Panc1 (cell line): ENCODE data around the gene NR6A1. TPM values are rescaled to one million over a fixed set of nuclear protein-coding genes. Genes with fewer than 3 reads are reported as not detected.
A peak's percentile ranks its signal among the peaks of the same experiment; 100 is the strongest.

Source experiments
- ATAC-seq: fragments of 200-7000 bp; cut with Tn5 transposase; 2 replicates; pipeline ENCODE4 v1.9.1; 2020; ENCODE audit warnings: mild to moderate bottlenecking, moderate library complexity
- BruUV-seq: library from RNA; stranded (reverse); fragments of 400-500 nt; replicated peaks from 2 replicates; lab custom pipeline; 2021; lab: Mats Ljungman, UMichigan
- CTCF ChIA-PET: fragments of 300-600 bp; sonication (Branson Sonifier 250); formaldehyde crosslinking; loops from one replicate; lab custom pipeline; 2022; ENCODE audit warnings: antibody characterized with exemption; lab: Charles Lee
- POLR2A ChIA-PET: fragments of 300-600 bp; sonication (Branson Sonifier 250); formaldehyde crosslinking; loops from one replicate; lab custom pipeline; 2022; ENCODE audit warnings: antibody characterized with exemption; lab: Charles Lee
- DNase-seq: peaks from one replicate; pipeline ENCODE4 v3.0.0-alpha.2; 2010; ENCODE audit warnings: low read depth, low spot score
- H3K27ac ChIP-seq: 2 replicates; pipeline ENCODE4 v1.5.1; 2011; ENCODE audit warnings: mild to moderate bottlenecking, low read length, inconsistent platforms
- H3K27me3 ChIP-seq: fragments of 200-500 bp; sonication (Bioruptor generic); 2 replicates; pipeline ENCODE4 v1.6.0; 2014; ENCODE audit warnings: low read length, inconsistent platforms; ENCODE audit not compliant: control insufficient read depth, insufficient read depth
- H3K36me3 ChIP-seq: fragments of 200-500 bp; sonication (Bioruptor generic); 2 replicates; pipeline ENCODE4 v1.5.1; 2014; ENCODE audit warnings: inconsistent platforms, mild to moderate bottlenecking, low read length, moderate library complexity; ENCODE audit not compliant: control insufficient read depth, insufficient read depth
- H3K4me1 ChIP-seq: 2 replicates; pipeline ENCODE4 v1.5.1; 2011; ENCODE audit warnings: inconsistent platforms, mild to moderate bottlenecking, low read length, moderate library complexity; ENCODE audit not compliant: control insufficient read depth, insufficient read depth
- H3K4me3 ChIP-seq, 2 experiments: 2 replicates each; pipeline ENCODE4 v1.5.1; 2011 to 2012; ENCODE audit warnings: low read depth in 2 of 2, low read length in 2 of 2, mild to moderate bottlenecking in 2 of 2, inconsistent platforms in 1 of 2, moderate library complexity in 1 of 2
- H3K9me3 ChIP-seq: fragments of 200-500 bp; sonication (Bioruptor generic); 2 replicates; pipeline ENCODE4 v1.5.1; 2014; ENCODE audit warnings: low read depth, mild to moderate bottlenecking, inconsistent platforms, low read length, moderate library complexity; ENCODE audit not compliant: control insufficient read depth, insufficient read depth
- CTCF ChIP-seq: fragments of 450-650 bp; IDR thresholded peaks from 2 replicates; pipeline ENCODE4 v1.5.1; 2017; ENCODE audit warnings: mild to moderate bottlenecking
- POLR2AphosphoS5 ChIP-seq: IDR thresholded peaks from 2 replicates; pipeline ENCODE4 v1.6.1; 2012; ENCODE audit warnings: mild to moderate bottlenecking, low read depth, low read length, moderate library complexity
- REST ChIP-seq, 2 experiments: IDR thresholded peaks; 2 replicates each; pipeline ENCODE4 v1.6.1; 2011 to 2012; ENCODE audit warnings: low read depth in 2 of 2, control low read depth in 1 of 2, low read length in 1 of 2, mild to moderate bottlenecking in 1 of 2, moderate library complexity in 1 of 2; ENCODE audit not compliant: insufficient read depth in 1 of 2
- SIN3A ChIP-seq: IDR thresholded peaks from 2 replicates; pipeline ENCODE4 v1.6.1; 2012; ENCODE audit warnings: low read depth, mild to moderate bottlenecking, low read length, moderate library complexity, borderline replicate concordance; ENCODE audit not compliant: insufficient read depth
- TCF7L2 ChIP-seq: IDR thresholded peaks from 2 replicates; pipeline ENCODE4 v1.6.1; 2011; ENCODE audit warnings: mild to moderate bottlenecking, low read depth, low read length, inconsistent platforms
- in situ Hi-C: cut with HindIII; loops from 2 replicates; pipeline ENCODE4 v1.10.0; 2016; ENCODE audit warnings: low sequenced_read_pairs, low pct_unique_long_range_greater_than_20kb
- intact Hi-C: fragments of 100-400 bp; cut with micrococcal nuclease; formaldehyde crosslinking; loops from one replicate; pipeline ENCODE4 v1.10.0; 2022; ENCODE audit not compliant: unreplicated experiment
- total RNA-seq: library from RNA; stranded (reverse); gene quantifications from one replicate; pipeline ENCODE4 v1.2.1, GENCODE V29; 2021; ENCODE audit not compliant: unreplicated experiment

Gene NR6A1
- total RNA-seq, 1 experiment from 2014 or later = 7.6 TPM

DNA sequence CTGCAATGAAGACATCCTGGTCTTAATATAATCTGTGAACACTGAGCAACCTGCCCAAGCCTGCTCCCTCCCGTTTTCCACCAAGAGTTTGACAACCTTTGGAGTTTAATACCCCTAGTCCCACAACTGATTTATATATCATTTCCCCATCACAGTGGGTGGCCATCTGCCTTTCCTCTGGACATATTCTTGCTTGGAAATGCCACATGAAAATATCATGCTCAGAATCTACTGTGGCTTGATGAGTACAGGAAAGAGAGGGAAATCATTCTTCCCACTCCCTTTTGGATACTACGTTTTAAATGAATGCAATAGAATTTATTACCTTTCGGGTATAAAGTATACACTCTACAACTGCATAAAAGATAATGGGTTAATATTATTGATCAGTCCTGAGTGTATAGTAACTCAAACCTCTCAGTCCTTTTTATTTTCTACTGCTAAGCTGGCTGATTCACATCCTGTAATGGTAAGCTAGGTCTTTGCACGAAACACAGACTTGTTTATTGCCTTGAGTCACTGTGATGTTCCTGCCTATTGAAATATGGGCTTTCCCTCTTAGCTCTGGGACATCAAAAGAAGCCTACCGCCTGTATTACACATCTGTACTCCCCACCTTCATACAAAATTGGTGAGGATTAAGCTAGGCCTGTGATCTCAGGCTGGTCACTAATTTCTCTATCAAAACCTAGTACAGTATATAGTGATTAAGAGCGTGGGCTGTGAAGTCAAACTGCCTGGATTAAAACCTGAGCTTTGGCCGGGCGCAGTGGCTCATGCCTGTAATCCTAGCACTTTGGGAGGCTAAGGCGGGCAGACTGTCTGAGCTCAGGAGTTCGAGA lies 196.4 kb downstream of the NR6A1 start:
- BruUV-seq = no TSS peak
- in situ Hi-C loops (no loop called here), intact Hi-C loops (no loop called here)
- Histone ChIP-seq H3K27ac (no peak overlapping the region), H3K4me3 (no peak overlapping the region), H3K27me3 (no peaks in the 10 kb centered on the region), H3K36me3 (no peaks in the 10 kb centered on the region), H3K9me3 (no peaks in the 10 kb centered on the region), H3K4me1 (peaks cover 3% of the 10 kb centered on the region)
- TF ChIP-seq POLR2AphosphoS5 (no peak), TCF7L2 (peak; percentile 81)
- POLR2A ChIA-PET = interaction anchor here (0.6 kb wide), 1 partner anchor 131 kb away, joined by 3 read pairs; no protein-coding TSS in a partner anchor
- CTCF ChIA-PET = interaction anchor here (0.5 to 0.7 kb wide), 2 partner anchors 38 to 164 kb away, joined by 3 to 5 read pairs; no protein-coding TSS in a partner anchor
- peak; percentile 92 for ATAC-seq
- peak; percentile 68 for DNase-seq

DNA sequence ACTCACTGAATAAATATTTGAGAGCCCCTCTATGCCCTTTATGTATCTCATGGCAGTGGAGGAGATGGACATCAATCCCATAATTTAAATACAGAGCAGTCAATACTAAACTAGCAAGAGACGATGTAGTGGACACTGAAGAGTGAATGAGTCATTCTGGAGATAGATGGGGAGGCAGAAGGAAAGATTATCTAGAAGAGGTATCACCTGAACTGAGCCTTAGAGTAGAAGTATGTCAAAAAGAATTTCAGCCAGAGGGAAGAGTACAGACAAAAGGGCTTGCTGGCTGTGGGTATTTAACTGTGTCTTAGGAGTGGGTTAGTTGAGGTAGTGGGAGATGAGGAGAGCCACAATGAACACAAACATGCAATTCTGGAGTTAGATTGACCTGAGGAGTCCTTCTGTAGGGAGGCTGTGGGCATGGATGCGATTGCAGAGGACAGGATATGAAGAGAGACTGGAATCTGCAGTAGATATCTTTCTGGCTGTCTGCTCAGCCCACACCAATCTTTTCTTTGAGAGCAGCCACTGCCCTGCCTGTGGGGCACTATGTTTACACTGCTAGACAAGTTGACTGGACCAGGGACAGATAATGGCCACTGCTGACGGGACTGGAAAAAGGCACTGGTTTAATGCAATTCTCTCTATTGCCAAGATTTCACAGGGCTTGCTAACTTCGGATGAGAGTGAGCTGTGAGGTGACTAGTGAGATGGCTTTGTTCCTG lies 200.0 kb downstream of the NR6A1 start:
- TF ChIP-seq TCF7L2 = no peak
- TF ChIP-seq REST (IDR thresholded peaks at IDR 0.05; ENCODE audit: insufficient read depth in 1 of 2, low read depth in 2 of 2, low read length in 1 of 2) = no peak
- no peak for TF ChIP-seq CTCF
- TF ChIP-seq POLR2AphosphoS5 = no peak
- no peak for TF ChIP-seq SIN3A
- peaks cover 11% of the 10 kb centered on the region for H3K4me1 ChIP-seq
- H3K27me3 ChIP-seq = no peaks in the 10 kb centered on the region
- in situ Hi-C loops = no loop called here
- no peak overlapping the region for H3K4me3 ChIP-seq
- DNase-seq = no peak
- H3K9me3 ChIP-seq = no peaks in the 10 kb centered on the region
- intact Hi-C loops = no loop called here
- BruUV-seq = no TSS peak
- no peak overlapping the region for H3K27ac ChIP-seq
- POLR2A ChIA-PET = no interaction called here
- CTCF ChIA-PET = interaction anchor here (0.6 kb wide), 1 partner anchor 11 kb away, joined by 3 read pairs; no protein-coding TSS in a partner anchor
- no peak for ATAC-seq
- no peaks in the 10 kb centered on the region for H3K36me3 ChIP-seq
